GM12878 (cell line): ENCODE results near the gene JADE1. TPM values are rescaled to one million over a fixed set of nuclear protein-coding genes. Genes with fewer than 3 reads are reported as not detected.

Source experiments
- ATAC-seq: fragments of 200-7000 bp; cut with Tn5 transposase; 3 replicates; pipeline ENCODE4 v1.9.1; 2020; ENCODE audit warnings: mild to moderate bottlenecking, moderate library complexity
- BruUV-seq: library from RNA; stranded (reverse); fragments of 400-500 nt; replicated peaks from 2 replicates; lab custom pipeline; 2021; lab: Mats Ljungman, UMichigan
- CTCF ChIA-PET: fragments of 300-600 bp; sonication (Branson Sonifier 250); formaldehyde crosslinking; extraction: SDS; loops from one replicate; lab custom pipeline; 2021; ENCODE audit warnings: inconsistent platforms; lab: Yijun Ruan, JAX
- POLR2A ChIA-PET: fragments of 350-600 bp; formaldehyde crosslinking; extraction: SDS; loops from one replicate; lab custom pipeline; 2021; ENCODE audit warnings: inconsistent platforms; lab: Charles Lee
- RAD21 ChIA-PET: fragments of 300-600 bp; sonication (Branson Sonifier 250); formaldehyde crosslinking; loops from one replicate; lab custom pipeline; 2023; ENCODE audit warnings: antibody characterized with exemption; ENCODE audit not compliant: unreplicated experiment; lab: Charles Lee
- SMC1A ChIA-PET: fragments of 300-600 bp; sonication (Branson Sonifier 250); formaldehyde crosslinking; loops from one replicate; lab custom pipeline; 2023; ENCODE audit not compliant: unreplicated experiment, uncharacterized antibody; lab: Charles Lee
- DNase-seq: peaks from one replicate; pipeline ENCODE4 v3.0.0-alpha.2; 2011; ENCODE audit warnings: low read depth, low spot score
- FAIRE-seq: peaks from 3 replicates; lab custom pipeline; 2011; peaks lifted over from hg19 to GRCh38; lab: Jason Lieb, UNC
- H2AFZ ChIP-seq: 2 replicates; pipeline ENCODE4 v1.6.0; 2011; ENCODE audit warnings: low read depth, low read length, control low read depth; ENCODE audit not compliant: control insufficient read depth
- H3K27ac ChIP-seq: 2 replicates; pipeline ENCODE4 v1.5.1; 2011; ENCODE audit warnings: control low read depth; ENCODE audit not compliant: control insufficient read depth, insufficient read depth
- H3K27me3 ChIP-seq, 2 experiments: replicated peaks in 1 of 2; 2 replicates each; pipeline versions ENCODE4 v1.6.0 to v1.6.1; 2011; ENCODE audit warnings: low read length in 1 of 2; ENCODE audit not compliant: control insufficient read depth in 2 of 2, insufficient read depth in 2 of 2
- H3K36me3 ChIP-seq, 2 experiments: 2 replicates each; pipeline ENCODE4 v1.5.1; 2011; ENCODE audit warnings: low read length in 1 of 2; ENCODE audit not compliant: control insufficient read depth in 2 of 2, insufficient read depth in 2 of 2
- H3K4me1 ChIP-seq: 2 replicates; pipeline ENCODE4 v1.6.1; 2011; ENCODE audit warnings: mild to moderate bottlenecking, low read length, moderate library complexity, mixed read lengths; ENCODE audit not compliant: control insufficient read depth, insufficient read depth
- H3K4me2 ChIP-seq: 2 replicates; pipeline ENCODE4 v1.6.0; 2011; ENCODE audit warnings: control low read depth; ENCODE audit not compliant: control insufficient read depth, insufficient read depth
- H3K4me3 ChIP-seq: fragments of 200-600 bp; sonication (generic); 2 replicates; pipeline ENCODE4 v1.5.1; 2016
- H3K79me2 ChIP-seq: 2 replicates; pipeline ENCODE4 v1.6.0; 2011; ENCODE audit warnings: low read length; ENCODE audit not compliant: control insufficient read depth, insufficient read depth
- H3K9ac ChIP-seq: 2 replicates; pipeline ENCODE4 v1.8.0; 2011; ENCODE audit warnings: low read length, control low read depth, mixed read lengths; ENCODE audit not compliant: control insufficient read depth, insufficient read depth
- H3K9me3 ChIP-seq: replicated peaks from 3 replicates; pipeline ENCODE4 v1.5.1; 2011; ENCODE audit warnings: mild to moderate bottlenecking, low read length; ENCODE audit not compliant: control insufficient read depth, insufficient read depth
- H4K20me1 ChIP-seq: 2 replicates; pipeline ENCODE4 v1.6.0; 2011; ENCODE audit not compliant: control insufficient read depth, insufficient read depth
- BRCA1 ChIP-seq: IDR thresholded peaks from 2 replicates; pipeline ENCODE4 v1.6.1; 2011; ENCODE audit warnings: low read depth, low read length, improper control_type of control experiment
- FOXM1 ChIP-seq: IDR thresholded peaks from 2 replicates; pipeline ENCODE4 v1.6.1; 2012; ENCODE audit warnings: low read depth, mild to moderate bottlenecking, inconsistent platforms, low read length, moderate library complexity
- GATAD2B ChIP-seq: fragments of 450-650 bp; conservative IDR thresholded peaks from 2 replicates; pipeline ENCODE4 v1.6.1; 2017; ENCODE audit warnings: low read depth, mild to moderate bottlenecking, moderate library complexity
- JUND ChIP-seq: IDR thresholded peaks from 2 replicates; pipeline ENCODE4 v1.6.1; 2012; ENCODE audit warnings: low read depth, mild to moderate bottlenecking, low read length, improper control_type of control experiment, moderate library complexity
- MEF2A ChIP-seq: IDR thresholded peaks from 2 replicates; pipeline ENCODE4 v1.6.1; 2011; ENCODE audit warnings: low read depth, mild to moderate bottlenecking, low read length, moderate library complexity; ENCODE audit not compliant: insufficient read depth
- MTA2 ChIP-seq: fragments of 450-650 bp; IDR thresholded peaks from 2 replicates; pipeline ENCODE4 v1.6.1; 2016; ENCODE audit warnings: low read depth, mild to moderate bottlenecking, moderate library complexity
- NBN ChIP-seq: fragments of 450-650 bp; IDR thresholded peaks from 2 replicates; pipeline ENCODE4 v1.6.1; 2016
- PAX5 ChIP-seq: IDR thresholded peaks from 2 replicates; pipeline ENCODE4 v1.6.1; 2011; ENCODE audit warnings: low read depth, low read length, borderline replicate concordance
- POLR2AphosphoS2 ChIP-seq: IDR thresholded peaks from 2 replicates; pipeline ENCODE4 v1.6.1; 2011; ENCODE audit warnings: low read depth, mild to moderate bottlenecking, low read length, improper control_type of control experiment, moderate library complexity
- RAD51 ChIP-seq: fragments of 450-650 bp; IDR thresholded peaks from 2 replicates; pipeline ENCODE4 v1.6.1; 2016; ENCODE audit warnings: moderate library complexity, mild to moderate bottlenecking, inconsistent platforms
- SMARCA5 ChIP-seq: fragments of 450-650 bp; IDR thresholded peaks from 2 replicates; pipeline ENCODE4 v1.6.1; 2017; ENCODE audit warnings: mild to moderate bottlenecking
- SRF ChIP-seq, 2 experiments: IDR thresholded peaks; 2 replicates each; pipeline ENCODE4 v1.6.1; 2011; ENCODE audit warnings: low read depth in 2 of 2, low read length in 2 of 2, mild to moderate bottlenecking in 1 of 2, moderate library complexity in 1 of 2
- ZBED1 ChIP-seq: IDR thresholded peaks from 2 replicates; pipeline ENCODE4 v1.6.1; 2016; ENCODE audit warnings: borderline replicate concordance
- WGBS: methylation state at CpG from one replicate; pipeline ENCODE4 v1.1.6; 2016; ENCODE audit warnings: low lambda C conversion rate; ENCODE audit not compliant: insufficient replicate concordance, insufficient coverage; ENCODE audit errors: missing lambda C conversion rate; 5-methylcytosine and 5-hydroxymethylcytosine counted together
- in situ Hi-C: fragments of 300-500 bp; cut with MboI; formaldehyde crosslinking; loops from 9 replicates; pipeline ENCODE4 v1.14.3; 2018; ENCODE audit warnings: mixed read lengths
- intact Hi-C: fragments of 100-400 bp; cut with micrococcal nuclease; formaldehyde crosslinking; loops from one replicate; pipeline ENCODE4 v1.14.2; 2022; ENCODE audit not compliant: unreplicated experiment
- polyA plus RNA-seq, 11 experiments: library from polyadenylated mRNA; depleted of rRNA in 4 of 11; unstranded in 6 of 11; stranded (reverse) in 5 of 11; fragments of >200 nt; fragmentation: Nextera tagmentation in 4 of 11; fragmentation: Illumina TruSeq in 1 of 11; extraction: Ambion mirVana in 4 of 11; extraction: Trizol in 1 of 11; gene quantifications; 1 replicate in 1 of 11; 2 replicates in 10 of 11; pipeline versions ENCODE4 v1.2.1 to v1.2.3, GENCODE V29; 2011 to 2016; ENCODE audit warnings: inconsistent platforms in 2 of 11, missing spikeins in 2 of 11, low read depth in 1 of 11
- total RNA-seq, 4 experiments: library from RNA; depleted of rRNA in 3 of 4; stranded (reverse); fragments of >200 nt in 3 of 4; fragmentation: Illumina TruSeq in 1 of 4; extraction: Trizol in 1 of 4; gene quantifications; 2 replicates each; pipeline versions ENCODE4 v1.2.1 to v1.2.3, GENCODE V29; 2013 to 2021
- TF ChIP-seq, protein P1 (sequence below): fragments of 450-650 bp; IDR thresholded peaks from 2 replicates; pipeline ENCODE4 v1.6.1; 2017; ENCODE audit warnings: antibody characterized with exemption, mild to moderate bottlenecking, moderate library complexity
- TF ChIP-seq, protein P2 (sequence below): fragments of 450-650 bp; IDR thresholded peaks from 2 replicates; pipeline ENCODE4 v1.6.1; 2014; ENCODE audit warnings: mild to moderate bottlenecking
- TF ChIP-seq, protein P3 (sequence below): IDR thresholded peaks from 2 replicates; pipeline ENCODE4 v1.6.1; 2011; ENCODE audit warnings: borderline replicate concordance, low read depth, mild to moderate bottlenecking, moderate library complexity, mixed read lengths, low read length; ENCODE audit not compliant: insufficient read depth; ENCODE audit errors: extremely low read length
- TF ChIP-seq, protein P4 (sequence below): IDR thresholded peaks from 2 replicates; pipeline ENCODE4 v1.6.1; 2012; ENCODE audit warnings: low read length, inconsistent platforms

JADE1 gene
- total and polyA plus RNA-seq, 10 of the 15 experiments (the other 5 are each of a cell fraction or from before 2014, with no cell fraction given), result 5.9 to 27.2 (median 15.8) TPM

DNA sequence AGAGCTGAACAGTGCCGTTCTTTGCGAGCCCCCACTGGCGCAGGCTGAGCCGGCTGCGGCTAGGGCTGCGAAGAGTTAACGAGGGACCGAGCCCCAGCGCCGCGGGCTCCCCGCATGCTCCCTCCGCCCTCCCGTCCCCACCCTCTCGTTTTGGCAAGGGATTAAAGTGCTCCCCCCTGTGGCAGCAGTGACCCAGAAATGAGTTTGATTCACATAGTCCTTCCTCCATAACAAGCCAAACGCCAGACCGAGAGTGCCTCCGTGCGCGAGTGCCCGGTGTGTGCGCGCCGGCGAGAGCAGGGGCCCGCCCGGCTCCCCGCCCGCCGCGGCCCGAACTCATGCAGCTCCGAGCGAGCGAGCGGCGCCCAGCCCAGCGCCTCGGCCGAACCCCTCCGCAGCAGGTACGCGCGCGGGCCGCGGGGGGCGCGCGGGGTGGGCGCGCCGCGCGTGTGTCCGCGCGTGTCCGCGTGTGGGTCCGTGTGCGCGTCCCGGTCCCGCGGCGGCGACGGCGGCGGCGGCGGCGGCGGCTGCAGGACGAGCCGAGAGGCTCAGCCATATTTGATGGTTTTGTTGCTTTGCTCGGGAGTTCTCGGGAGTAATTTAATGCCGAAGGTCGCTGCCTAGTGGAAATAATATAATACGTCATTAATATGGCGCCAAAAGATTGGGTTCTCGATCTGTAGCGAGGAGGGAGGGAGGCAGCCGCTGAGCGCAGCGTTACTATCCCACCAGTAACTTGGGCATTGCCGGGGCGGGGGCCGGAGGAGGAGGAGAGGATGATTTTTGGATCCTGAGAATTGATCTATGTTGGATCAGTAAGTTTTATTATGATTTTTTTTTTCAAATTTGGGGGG lies at the start of gene JADE1 (continued):
- TF ChIP-seq MEF2A, result 0 out of 2 replicates have a peak, but pooled peaks have one; percentile 8
- peak; percentile 37; the same call in 1 of the 2 replicates for TF ChIP-seq PAX5
- TF ChIP-seq, protein P1, sequence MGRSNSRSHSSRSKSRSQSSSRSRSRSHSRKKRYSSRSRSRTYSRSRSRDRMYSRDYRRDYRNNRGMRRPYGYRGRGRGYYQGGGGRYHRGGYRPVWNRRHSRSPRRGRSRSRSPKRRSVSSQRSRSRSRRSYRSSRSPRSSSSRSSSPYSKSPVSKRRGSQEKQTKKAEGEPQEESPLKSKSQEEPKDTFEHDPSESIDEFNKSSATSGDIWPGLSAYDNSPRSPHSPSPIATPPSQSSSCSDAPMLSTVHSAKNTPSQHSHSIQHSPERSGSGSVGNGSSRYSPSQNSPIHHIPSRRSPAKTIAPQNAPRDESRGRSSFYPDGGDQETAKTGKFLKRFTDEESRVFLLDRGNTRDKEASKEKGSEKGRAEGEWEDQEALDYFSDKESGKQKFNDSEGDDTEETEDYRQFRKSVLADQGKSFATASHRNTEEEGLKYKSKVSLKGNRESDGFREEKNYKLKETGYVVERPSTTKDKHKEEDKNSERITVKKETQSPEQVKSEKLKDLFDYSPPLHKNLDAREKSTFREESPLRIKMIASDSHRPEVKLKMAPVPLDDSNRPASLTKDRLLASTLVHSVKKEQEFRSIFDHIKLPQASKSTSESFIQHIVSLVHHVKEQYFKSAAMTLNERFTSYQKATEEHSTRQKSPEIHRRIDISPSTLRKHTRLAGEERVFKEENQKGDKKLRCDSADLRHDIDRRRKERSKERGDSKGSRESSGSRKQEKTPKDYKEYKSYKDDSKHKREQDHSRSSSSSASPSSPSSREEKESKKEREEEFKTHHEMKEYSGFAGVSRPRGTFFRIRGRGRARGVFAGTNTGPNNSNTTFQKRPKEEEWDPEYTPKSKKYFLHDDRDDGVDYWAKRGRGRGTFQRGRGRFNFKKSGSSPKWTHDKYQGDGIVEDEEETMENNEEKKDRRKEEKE, result peak; percentile 78
- TF ChIP-seq POLR2AphosphoS2, result no peak
- peak; percentile 99 for TF ChIP-seq GATAD2B

DNA sequence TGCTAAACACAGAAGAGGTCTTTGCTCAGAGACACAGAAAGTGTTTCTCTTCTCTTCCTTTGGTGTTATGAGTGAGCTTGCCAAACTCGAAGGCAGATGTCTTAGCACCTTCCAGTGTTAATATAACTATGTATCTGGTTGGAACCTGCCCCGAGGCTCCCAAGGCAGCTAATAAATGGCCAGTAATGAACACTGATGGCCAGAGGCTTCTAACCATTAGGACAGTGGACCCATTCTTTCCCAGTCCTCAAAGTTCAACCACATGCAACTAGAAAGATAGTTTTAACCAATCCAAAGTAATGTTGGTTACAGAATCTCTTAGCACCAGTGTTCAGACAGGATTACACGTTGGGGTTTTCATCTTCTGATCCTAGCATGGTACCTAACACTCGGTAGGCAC lies 42.7 kb upstream of the JADE1 start:
- RAD21 ChIA-PET, result no interaction called here
- H3K79me2 ChIP-seq, result no peaks in the 10 kb centered on the region
- POLR2A ChIA-PET, result no interaction called here
- no peaks in the 10 kb centered on the region for H4K20me1 ChIP-seq
- BruUV-seq, result no TSS peak
- WGBS, result 28% methylated on average over 4 of the region's 4 CpGs
- no peak overlapping the region for H3K9ac ChIP-seq
- H3K27me3 ChIP-seq, result no peaks in the 10 kb centered on the region
- no peak for FAIRE-seq
- no peaks in the 10 kb centered on the region for H3K36me3 ChIP-seq
- ATAC-seq, result no peak
- no peak overlapping the region for H3K4me3 ChIP-seq
- no peaks in the 10 kb centered on the region for H3K9me3 ChIP-seq
- DNase-seq, result no peak
- CTCF ChIA-PET, result interaction anchor here (0.6 kb wide), 1 partner anchor 674 kb away, joined by 3 read pairs; no protein-coding TSS in a partner anchor
- intact Hi-C loops, result no loop called here
- H3K4me1 ChIP-seq, result no peaks in the 10 kb centered on the region
- SMC1A ChIA-PET, result interaction anchor here (1.2 kb wide), 1 partner anchor 41 kb away, joined by 4 read pairs; no protein-coding TSS in a partner anchor
- H3K27ac ChIP-seq, result no peak overlapping the region
- no peak overlapping the region for H3K4me2 ChIP-seq
- in situ Hi-C loops, result no loop called here
- H2AFZ ChIP-seq, result no peak overlapping the region
- TF ChIP-seq, protein P2, sequence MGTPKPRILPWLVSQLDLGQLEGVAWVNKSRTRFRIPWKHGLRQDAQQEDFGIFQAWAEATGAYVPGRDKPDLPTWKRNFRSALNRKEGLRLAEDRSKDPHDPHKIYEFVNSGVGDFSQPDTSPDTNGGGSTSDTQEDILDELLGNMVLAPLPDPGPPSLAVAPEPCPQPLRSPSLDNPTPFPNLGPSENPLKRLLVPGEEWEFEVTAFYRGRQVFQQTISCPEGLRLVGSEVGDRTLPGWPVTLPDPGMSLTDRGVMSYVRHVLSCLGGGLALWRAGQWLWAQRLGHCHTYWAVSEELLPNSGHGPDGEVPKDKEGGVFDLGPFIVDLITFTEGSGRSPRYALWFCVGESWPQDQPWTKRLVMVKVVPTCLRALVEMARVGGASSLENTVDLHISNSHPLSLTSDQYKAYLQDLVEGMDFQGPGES, result no peak
- TF ChIP-seq BRCA1, result no peak
- TF ChIP-seq MTA2, result no peak
- TF ChIP-seq, protein P3, sequence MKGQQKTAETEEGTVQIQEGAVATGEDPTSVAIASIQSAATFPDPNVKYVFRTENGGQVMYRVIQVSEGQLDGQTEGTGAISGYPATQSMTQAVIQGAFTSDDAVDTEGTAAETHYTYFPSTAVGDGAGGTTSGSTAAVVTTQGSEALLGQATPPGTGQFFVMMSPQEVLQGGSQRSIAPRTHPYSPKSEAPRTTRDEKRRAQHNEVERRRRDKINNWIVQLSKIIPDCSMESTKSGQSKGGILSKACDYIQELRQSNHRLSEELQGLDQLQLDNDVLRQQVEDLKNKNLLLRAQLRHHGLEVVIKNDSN, result no peak
- no peak for TF ChIP-seq JUND
- TF ChIP-seq ZBED1, result no peak
- TF ChIP-seq NBN, result no peak
- TF ChIP-seq SMARCA5, result no peak
- no peak for TF ChIP-seq RAD51
- TF ChIP-seq, protein P4, sequence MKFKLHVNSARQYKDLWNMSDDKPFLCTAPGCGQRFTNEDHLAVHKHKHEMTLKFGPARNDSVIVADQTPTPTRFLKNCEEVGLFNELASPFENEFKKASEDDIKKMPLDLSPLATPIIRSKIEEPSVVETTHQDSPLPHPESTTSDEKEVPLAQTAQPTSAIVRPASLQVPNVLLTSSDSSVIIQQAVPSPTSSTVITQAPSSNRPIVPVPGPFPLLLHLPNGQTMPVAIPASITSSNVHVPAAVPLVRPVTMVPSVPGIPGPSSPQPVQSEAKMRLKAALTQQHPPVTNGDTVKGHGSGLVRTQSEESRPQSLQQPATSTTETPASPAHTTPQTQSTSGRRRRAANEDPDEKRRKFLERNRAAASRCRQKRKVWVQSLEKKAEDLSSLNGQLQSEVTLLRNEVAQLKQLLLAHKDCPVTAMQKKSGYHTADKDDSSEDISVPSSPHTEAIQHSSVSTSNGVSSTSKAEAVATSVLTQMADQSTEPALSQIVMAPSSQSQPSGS, result no peak
- TF ChIP-seq FOXM1, result no peak
- TF ChIP-seq SRF (IDR thresholded peaks at IDR 0.05; ENCODE audit: low read depth in 2 of 2, low read length in 2 of 2), result no peak
